Epithelial cell of esophagus (primary cell): ENCODE results near the gene OSBPL10.
A peak's percentile ranks its signal among the peaks of the same experiment; 100 is the strongest.

ENCODE experiments used
- DNase-seq: peaks from one replicate; pipeline ENCODE4 v3.0.0; 2010; ENCODE audit warnings: low read depth
- H3K4me3 ChIP-seq: 2 replicates; pipeline ENCODE4 v1.5.1; 2011; ENCODE audit warnings: mild to moderate bottlenecking, low read length, control low read depth
- CTCF ChIP-seq: IDR thresholded peaks from 2 replicates; pipeline ENCODE4 v1.5.1; 2011; ENCODE audit warnings: low read depth, mild to moderate bottlenecking, low read length, control low read depth, inconsistent platforms; ENCODE audit not compliant: insufficient read depth; ENCODE audit errors: missing control alignments

OSBPL10 gene

GRCh38 chr3:31895471-31895870 lies 85.6 kb downstream of the OSBPL10 start:
- DNase-seq, result peak; percentile 74
- TF ChIP-seq CTCF, result no peak
- H3K4me3 ChIP-seq, result no peak overlapping the region

GRCh38 chr3:31892916-31893573 lies 88.0 kb downstream of the OSBPL10 start:
- no peak for TF ChIP-seq CTCF
- peak; percentile 31 for DNase-seq
- H3K4me3 ChIP-seq, result no peak overlapping the region

- H3K4me3 ChIP-seq, result no peak overlapping the region
- DNase-seq, result no peak
- no peak for TF ChIP-seq CTCF
These were observed 88.6 kb downstream of the OSBPL10 start for GRCh38 chr3:31892500-31892899.

GRCh38 chr3:31891876-31892455 lies 89.1 kb downstream of the OSBPL10 start:
- no peak for TF ChIP-seq CTCF
- no peak overlapping the region for H3K4me3 ChIP-seq
- DNase-seq, result peak; percentile 73

- H3K4me3 ChIP-seq, result no peak overlapping the region
- TF ChIP-seq CTCF, result no peak
- peak; percentile 94 for DNase-seq
These were observed 90.2 kb downstream of the OSBPL10 start for GRCh38 chr3:31890742-31891469.

- DNase-seq, result peak; percentile 47
- TF ChIP-seq CTCF, result no peak
- no peak overlapping the region for H3K4me3 ChIP-seq
These were observed 91.1 kb downstream of the OSBPL10 start for GRCh38 chr3:31890007-31890406.
